PFSK-1 (cell line): Measurements from ENCODE around the gene SLC39A10.

ENCODE experiments used
- FOXP2 ChIP-seq: optimal IDR thresholded peaks from 2 replicates; pipeline ENCODE3; 2011; ENCODE audit warnings: borderline replicate concordance, control low read depth, inconsistent platforms; ENCODE audit not compliant: insufficient read depth; ENCODE audit errors: extremely low read length, extremely low read depth
- POLR2AphosphoS5 ChIP-seq: IDR thresholded peaks from 2 replicates; pipeline ENCODE4 v1.6.1; 2012; ENCODE audit warnings: low read depth, mild to moderate bottlenecking, control low read depth, low read length, moderate library complexity
- SIN3A ChIP-seq: IDR thresholded peaks from 2 replicates; pipeline ENCODE4 v1.6.1; 2012; ENCODE audit warnings: mild to moderate bottlenecking, low read length, moderate library complexity, borderline replicate concordance; ENCODE audit not compliant: insufficient read depth
- TAF1 ChIP-seq: IDR thresholded peaks from 2 replicates; pipeline ENCODE4 v1.6.1; 2012; ENCODE audit warnings: low read length, control low read depth, borderline replicate concordance; ENCODE audit not compliant: insufficient read depth

DNA sequence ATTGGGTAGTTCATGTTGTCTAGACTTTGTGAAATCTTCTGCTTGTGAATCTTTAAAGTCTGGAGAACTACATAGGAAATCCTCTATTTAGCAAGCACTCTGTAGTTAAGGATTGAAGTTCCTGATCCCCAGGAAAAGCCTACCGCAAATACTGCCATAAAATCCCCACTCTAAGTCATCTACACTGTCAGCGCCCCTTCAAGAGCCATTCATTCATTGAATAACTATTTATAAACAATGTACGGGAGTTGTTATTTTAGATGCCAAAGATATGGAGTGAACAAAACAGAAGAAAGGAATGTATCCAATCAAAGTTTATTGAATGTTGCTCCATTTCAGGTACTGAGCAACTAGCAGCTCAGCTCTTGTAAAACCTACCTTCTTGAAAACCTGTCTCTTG is 36.5 kb upstream of the SLC39A10 start:
- TF ChIP-seq FOXP2 (no peak), SIN3A (no peak), POLR2AphosphoS5 (no peak), TAF1 (no peak)
